Keratinocyte (primary cell): ENCODE data around the gene CD24.

Experiments
- EZH2 ChIP-seq: IDR thresholded peaks from one replicate; pipeline ENCODE4 v1.6.1; 2012; ENCODE audit warnings: inconsistent platforms, mild to moderate bottlenecking, low read length, moderate library complexity
- TF ChIP-seq, protein P1 (sequence below), 3 experiments: IDR thresholded peaks in 1 of 3; conservative IDR thresholded peaks in 1 of 3; optimal IDR thresholded peaks in 1 of 3; 2 replicates in 2 of 3; 3 replicates in 1 of 3; pipeline versions ENCODE3 to v1.5.1; 2011; ENCODE audit warnings: low read length in 3 of 3, mild to moderate bottlenecking in 3 of 3, moderate library complexity in 2 of 3, control low read depth in 1 of 3, inconsistent platforms in 1 of 3; ENCODE audit not compliant: insufficient read depth in 2 of 3; ENCODE audit errors: extremely low read depth in 1 of 3

DNA sequence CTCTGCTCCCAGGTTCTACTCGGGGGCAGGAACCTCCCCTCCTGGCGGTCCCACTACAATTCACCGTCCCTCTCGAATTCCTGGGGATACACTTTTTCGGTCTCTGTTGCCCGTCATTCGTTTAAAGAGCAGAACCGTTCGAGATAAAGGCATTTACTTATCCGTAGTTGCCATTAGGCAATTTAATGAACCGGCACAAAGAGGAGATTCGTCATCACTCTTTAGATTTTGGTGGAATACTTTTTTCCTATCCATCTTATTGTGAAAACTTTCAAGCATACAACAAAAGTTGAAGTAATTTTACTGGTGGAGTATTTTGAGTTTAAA is 1.2 kb upstream of the CD24 start:
- TF ChIP-seq, protein P1, sequence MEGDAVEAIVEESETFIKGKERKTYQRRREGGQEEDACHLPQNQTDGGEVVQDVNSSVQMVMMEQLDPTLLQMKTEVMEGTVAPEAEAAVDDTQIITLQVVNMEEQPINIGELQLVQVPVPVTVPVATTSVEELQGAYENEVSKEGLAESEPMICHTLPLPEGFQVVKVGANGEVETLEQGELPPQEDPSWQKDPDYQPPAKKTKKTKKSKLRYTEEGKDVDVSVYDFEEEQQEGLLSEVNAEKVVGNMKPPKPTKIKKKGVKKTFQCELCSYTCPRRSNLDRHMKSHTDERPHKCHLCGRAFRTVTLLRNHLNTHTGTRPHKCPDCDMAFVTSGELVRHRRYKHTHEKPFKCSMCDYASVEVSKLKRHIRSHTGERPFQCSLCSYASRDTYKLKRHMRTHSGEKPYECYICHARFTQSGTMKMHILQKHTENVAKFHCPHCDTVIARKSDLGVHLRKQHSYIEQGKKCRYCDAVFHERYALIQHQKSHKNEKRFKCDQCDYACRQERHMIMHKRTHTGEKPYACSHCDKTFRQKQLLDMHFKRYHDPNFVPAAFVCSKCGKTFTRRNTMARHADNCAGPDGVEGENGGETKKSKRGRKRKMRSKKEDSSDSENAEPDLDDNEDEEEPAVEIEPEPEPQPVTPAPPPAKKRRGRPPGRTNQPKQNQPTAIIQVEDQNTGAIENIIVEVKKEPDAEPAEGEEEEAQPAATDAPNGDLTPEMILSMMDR (optimal IDR thresholded peaks at IDR 0.05 in 1 of 3, IDR thresholded peaks at IDR 0.05 in 1 of 3, conservative IDR thresholded peaks at IDR 0.05 in 1 of 3; ENCODE audit: extremely low read depth in 1 of 3, insufficient read depth in 2 of 3, low read length in 3 of 3) = no peak
- no peak for TF ChIP-seq EZH2
